Measurements from ENCODE around the gene FAM118A. TPM values are rescaled to one million over a fixed set of nuclear protein-coding genes. Genes with fewer than 3 reads are reported as not detected.
"Not testable (repeated sequence)": the region's sequence is repeated elsewhere in the genome, so short reads cannot be mapped to it uniquely, and the experiment has no call there.

FAM118A gene
- total RNA-seq, 1 donor from 2014 or later: 20.6 TPM

DNA sequence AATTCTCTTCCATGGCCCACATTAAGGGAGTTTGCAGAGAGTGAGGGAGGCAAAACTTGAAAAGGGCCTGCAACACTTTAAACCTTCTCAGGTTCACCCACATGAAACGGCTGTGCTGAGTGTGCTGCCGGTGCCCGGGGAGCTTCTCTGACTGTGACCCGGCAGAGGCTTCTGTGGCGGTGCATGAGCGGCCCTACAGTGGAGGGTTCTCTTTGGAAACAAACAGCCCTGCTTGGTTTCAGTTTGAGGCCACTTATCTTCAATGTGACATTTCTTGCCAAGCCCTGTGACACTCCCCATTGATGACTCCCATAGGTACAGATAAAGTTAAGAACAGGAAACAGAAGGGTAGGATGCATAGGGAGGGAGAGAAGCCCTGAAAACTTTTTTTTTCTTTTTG lies 31.8 kb downstream of the FAM118A start:
- Histone ChIP-seq H3K27me3 (no peaks in the 10 kb centered on the region), H3K9me3 (no peaks in the 10 kb centered on the region), H3K4me3 (no peak overlapping the region), H3K27ac (no peak overlapping the region), H3K4me1 (peaks cover 6% of the 10 kb centered on the region), H3K36me3 (peaks cover 30% of the 10 kb centered on the region)
- ATAC-seq (no peak), DNase-seq (no peak)
- TF ChIP-seq CTCF (IDR thresholded peaks at IDR 0.05): no peak
- intact Hi-C loops (cut with DNase I): no loop called here

- H3K36me3 ChIP-seq: peaks cover 29% of the 10 kb centered on the region
- no peak for TF ChIP-seq CTCF (IDR thresholded peaks at IDR 0.05)
These were observed 33.4 kb downstream of the FAM118A start for GRCh38 chr22:45343143-45343542.

DNA sequence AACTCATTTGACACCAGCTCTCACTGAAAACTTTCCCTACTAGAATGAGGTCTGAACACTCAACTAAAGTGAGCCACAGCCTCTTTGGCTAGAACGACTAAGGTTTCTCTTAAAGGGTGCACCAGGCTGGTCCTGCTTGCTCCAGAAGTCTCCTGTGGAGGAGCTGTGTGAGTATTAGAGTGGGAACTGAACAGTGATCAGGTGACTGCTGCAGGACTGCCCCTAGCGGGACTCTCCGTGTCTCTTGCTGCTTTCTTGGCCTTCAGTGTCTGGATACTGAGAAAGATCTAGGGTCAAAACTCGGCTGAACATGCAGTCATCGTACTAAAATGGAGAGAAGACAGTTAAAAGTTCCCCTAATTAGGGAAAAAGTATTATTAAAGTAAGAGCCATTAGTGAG lies 34.6 kb downstream of the FAM118A start:
- peak; percentile 58 for ATAC-seq
- intact Hi-C loops (cut with DNase I): no loop called here
- TF ChIP-seq CTCF (IDR thresholded peaks at IDR 0.05): no peak
- H3K9me3 ChIP-seq: no peaks in the 10 kb centered on the region
- H3K4me3 ChIP-seq: no peak overlapping the region
- no peaks in the 10 kb centered on the region for H3K27me3 ChIP-seq
- H3K4me1 ChIP-seq: no peaks in the 10 kb centered on the region
- H3K27ac ChIP-seq: no peak overlapping the region
- H3K36me3 ChIP-seq: peaks cover 22% of the 10 kb centered on the region
- DNase-seq: no peak

More at GRCh38 chr22:45343143-45343542, 33.4 kb downstream of the FAM118A start:
- intact Hi-C loops (cut with DNase I): no loop called here
- Histone ChIP-seq H3K4me1 (no peaks in the 10 kb centered on the region), H3K27me3 (no peaks in the 10 kb centered on the region), H3K9me3 (no peaks in the 10 kb centered on the region), H3K4me3 (no peak overlapping the region), H3K27ac (no peak overlapping the region)
- ATAC-seq (no peak), DNase-seq (no peak)

DNA sequence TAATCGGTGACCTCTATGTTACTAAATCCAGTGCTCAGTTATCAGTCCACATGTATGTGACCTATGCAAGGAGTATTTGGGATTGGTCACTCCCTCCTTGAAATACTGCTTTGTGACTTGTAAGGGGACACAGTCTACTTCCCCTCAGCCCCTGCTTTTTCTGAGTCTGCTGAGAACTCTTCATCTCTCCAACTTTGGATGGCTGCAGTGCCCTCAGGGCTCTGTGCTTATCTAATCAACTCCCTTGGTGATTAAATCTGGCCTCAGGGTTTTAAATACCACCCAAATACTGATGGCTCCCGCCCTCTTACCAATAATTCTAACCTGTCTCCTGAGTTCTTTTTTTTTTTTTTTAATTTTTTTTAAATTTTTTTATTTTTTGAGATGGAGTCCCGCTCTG lies 40.2 kb downstream of the FAM118A start:
- Histone ChIP-seq H3K4me3 (no peak overlapping the region), H3K27ac (no peak overlapping the region), H3K4me1 (no peaks in the 10 kb centered on the region), H3K36me3 (no peaks in the 10 kb centered on the region), H3K27me3 (no peaks in the 10 kb centered on the region), H3K9me3 (no peaks in the 10 kb centered on the region)
- no peak for TF ChIP-seq CTCF (IDR thresholded peaks at IDR 0.05)
- no peak for DNase-seq
- ATAC-seq: no peak
- intact Hi-C loops (cut with DNase I): no loop called here

DNA sequence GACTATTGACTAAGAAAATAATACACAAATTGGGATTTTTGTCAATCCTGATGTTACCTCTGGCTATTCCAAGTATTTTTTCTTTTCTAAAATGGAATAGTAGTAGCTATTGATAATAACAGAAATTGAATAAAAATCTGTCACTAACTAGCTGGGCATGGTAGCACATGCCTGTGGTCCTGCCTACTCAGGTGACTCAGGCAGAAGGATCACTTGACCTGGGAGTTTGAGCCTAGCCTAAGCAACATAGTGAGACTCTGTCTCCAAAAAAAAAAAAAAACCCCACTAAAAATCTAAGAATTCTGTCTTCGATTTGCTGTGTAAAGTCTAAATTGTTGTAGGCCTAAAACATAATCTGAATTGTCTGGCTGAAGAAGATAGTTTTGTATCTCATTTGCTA lies 42.2 kb downstream of the FAM118A start:
- no peak for DNase-seq
- no peak for ATAC-seq
- intact Hi-C loops (cut with DNase I): no loop called here
- no peak overlapping the region for H3K4me3 ChIP-seq
- TF ChIP-seq CTCF (IDR thresholded peaks at IDR 0.05): no peak
- H3K36me3 ChIP-seq: no peaks in the 10 kb centered on the region
- no peak overlapping the region for H3K27ac ChIP-seq
- H3K4me1 ChIP-seq: no peaks in the 10 kb centered on the region
- H3K27me3 ChIP-seq: no peaks in the 10 kb centered on the region
- H3K9me3 ChIP-seq: no peaks in the 10 kb centered on the region

GRCh38 chr22:45352757-45353156 lies 43.0 kb downstream of the FAM118A start:
- H3K4me1 ChIP-seq; H3K36me3 ChIP-seq; H3K27ac ChIP-seq; DNase-seq; intact Hi-C loops (cut with DNase I); H3K9me3 ChIP-seq; H3K4me3 ChIP-seq; H3K27me3 ChIP-seq: not testable (repeated sequence)
- peak; percentile 35 for ATAC-seq
